GM12878 (cell line): ENCODE measurements around the gene TIPARP. TPM values are rescaled to one million over a fixed set of nuclear protein-coding genes. Genes with fewer than 3 reads are reported as not detected.

Source experiments
- ATAC-seq: fragments of 200-7000 bp; cut with Tn5 transposase; 3 replicates; pipeline ENCODE4 v1.9.1; 2020; ENCODE audit warnings: mild to moderate bottlenecking, moderate library complexity
- BruUV-seq: library from RNA; stranded (reverse); fragments of 400-500 nt; replicated peaks from 2 replicates; lab custom pipeline; 2021; lab: Mats Ljungman, UMichigan
- CTCF ChIA-PET: fragments of 300-600 bp; sonication (Branson Sonifier 250); formaldehyde crosslinking; extraction: SDS; loops from one replicate; lab custom pipeline; 2021; ENCODE audit warnings: inconsistent platforms; lab: Yijun Ruan, JAX
- POLR2A ChIA-PET: fragments of 350-600 bp; formaldehyde crosslinking; extraction: SDS; loops from one replicate; lab custom pipeline; 2021; ENCODE audit warnings: inconsistent platforms; lab: Charles Lee
- RAD21 ChIA-PET: fragments of 300-600 bp; sonication (Branson Sonifier 250); formaldehyde crosslinking; loops from one replicate; lab custom pipeline; 2023; ENCODE audit warnings: antibody characterized with exemption; ENCODE audit not compliant: unreplicated experiment; lab: Charles Lee
- SMC1A ChIA-PET: fragments of 300-600 bp; sonication (Branson Sonifier 250); formaldehyde crosslinking; loops from one replicate; lab custom pipeline; 2023; ENCODE audit not compliant: unreplicated experiment, uncharacterized antibody; lab: Charles Lee
- DNase-seq: peaks from one replicate; pipeline ENCODE4 v3.0.0-alpha.2; 2011; ENCODE audit warnings: low read depth, low spot score
- FAIRE-seq: peaks from 3 replicates; lab custom pipeline; 2011; peaks lifted over from hg19 to GRCh38; lab: Jason Lieb, UNC
- H2AFZ ChIP-seq: 2 replicates; pipeline ENCODE4 v1.6.0; 2011; ENCODE audit warnings: low read depth, low read length, control low read depth; ENCODE audit not compliant: control insufficient read depth
- H3K27ac ChIP-seq: 2 replicates; pipeline ENCODE4 v1.5.1; 2011; ENCODE audit warnings: control low read depth; ENCODE audit not compliant: control insufficient read depth, insufficient read depth
- H3K27me3 ChIP-seq, 2 experiments: replicated peaks in 1 of 2; 2 replicates each; pipeline versions ENCODE4 v1.6.0 to v1.6.1; 2011; ENCODE audit warnings: low read length in 1 of 2; ENCODE audit not compliant: control insufficient read depth in 2 of 2, insufficient read depth in 2 of 2
- H3K36me3 ChIP-seq, 2 experiments: 2 replicates each; pipeline ENCODE4 v1.5.1; 2011; ENCODE audit warnings: low read length in 1 of 2; ENCODE audit not compliant: control insufficient read depth in 2 of 2, insufficient read depth in 2 of 2
- H3K4me1 ChIP-seq: 2 replicates; pipeline ENCODE4 v1.6.1; 2011; ENCODE audit warnings: mild to moderate bottlenecking, low read length, moderate library complexity, mixed read lengths; ENCODE audit not compliant: control insufficient read depth, insufficient read depth
- H3K4me2 ChIP-seq: 2 replicates; pipeline ENCODE4 v1.6.0; 2011; ENCODE audit warnings: control low read depth; ENCODE audit not compliant: control insufficient read depth, insufficient read depth
- H3K4me3 ChIP-seq: fragments of 200-600 bp; sonication (generic); 2 replicates; pipeline ENCODE4 v1.5.1; 2016
- H3K79me2 ChIP-seq: 2 replicates; pipeline ENCODE4 v1.6.0; 2011; ENCODE audit warnings: low read length; ENCODE audit not compliant: control insufficient read depth, insufficient read depth
- H3K9ac ChIP-seq: 2 replicates; pipeline ENCODE4 v1.8.0; 2011; ENCODE audit warnings: low read length, control low read depth, mixed read lengths; ENCODE audit not compliant: control insufficient read depth, insufficient read depth
- H3K9me3 ChIP-seq: replicated peaks from 3 replicates; pipeline ENCODE4 v1.5.1; 2011; ENCODE audit warnings: mild to moderate bottlenecking, low read length; ENCODE audit not compliant: control insufficient read depth, insufficient read depth
- H4K20me1 ChIP-seq: 2 replicates; pipeline ENCODE4 v1.6.0; 2011; ENCODE audit not compliant: control insufficient read depth, insufficient read depth
- ATF7 ChIP-seq: fragments of 450-650 bp; IDR thresholded peaks from 2 replicates; pipeline ENCODE4 v1.6.1; 2016; ENCODE audit warnings: low read depth, mild to moderate bottlenecking
- BCL11A ChIP-seq: IDR thresholded peaks from 2 replicates; pipeline ENCODE4 v1.6.1; 2011; ENCODE audit warnings: low read depth, low read length
- BMI1 ChIP-seq: fragments of 450-650 bp; IDR thresholded peaks from 2 replicates; pipeline ENCODE4 v1.6.1; 2016; ENCODE audit warnings: mild to moderate bottlenecking, moderate library complexity, borderline replicate concordance
- CHD2 ChIP-seq: IDR thresholded peaks from 2 replicates; pipeline ENCODE4 v1.6.1; 2011; ENCODE audit warnings: low read depth, low read length, improper control_type of control experiment, borderline replicate concordance
- DPF2 ChIP-seq: fragments of 450-650 bp; IDR thresholded peaks from 2 replicates; pipeline ENCODE4 v1.6.1; 2017; ENCODE audit warnings: mild to moderate bottlenecking
- EGR1 ChIP-seq, 2 experiments: IDR thresholded peaks; 1 replicate in 1 of 2; 2 replicates in 1 of 2; pipeline ENCODE4 v1.6.1; 2011 to 2012; ENCODE audit warnings: low read depth in 2 of 2, low read length in 2 of 2, borderline replicate concordance in 1 of 2, mild to moderate bottlenecking in 1 of 2, moderate library complexity in 1 of 2
- FOXK2 ChIP-seq: fragments of 450-650 bp; IDR thresholded peaks from 2 replicates; pipeline ENCODE4 v1.6.1; 2017; ENCODE audit warnings: mild to moderate bottlenecking, moderate library complexity
- HCFC1 ChIP-seq: fragments of 150-350 bp; IDR thresholded peaks from 2 replicates; pipeline ENCODE4 v1.6.1; 2014; ENCODE audit warnings: low read length
- IRF5 ChIP-seq: fragments of 450-650 bp; IDR thresholded peaks from 2 replicates; pipeline ENCODE4 v1.6.1; 2017; ENCODE audit warnings: borderline replicate concordance
- NBN ChIP-seq: fragments of 450-650 bp; IDR thresholded peaks from 2 replicates; pipeline ENCODE4 v1.6.1; 2016
- PBX3 ChIP-seq: IDR thresholded peaks from 2 replicates; pipeline ENCODE4 v1.6.1; 2011; ENCODE audit warnings: mild to moderate bottlenecking, low read depth, low read length, moderate library complexity; ENCODE audit not compliant: insufficient replicate concordance
- PRDM15 ChIP-seq: fragments of 450-650 bp; formaldehyde crosslinking; IDR thresholded peaks from 2 replicates; pipeline ENCODE4 v1.4.0; 2020; ENCODE audit warnings: mild to moderate bottlenecking, moderate library complexity
- RFX5 ChIP-seq: IDR thresholded peaks from 2 replicates; pipeline ENCODE4 v1.6.1; 2011; ENCODE audit warnings: low read depth, low read length, improper control_type of control experiment
- SMC3 ChIP-seq: IDR thresholded peaks from 2 replicates; pipeline ENCODE4 v1.6.1; 2011; ENCODE audit warnings: low read length, improper control_type of control experiment, borderline replicate concordance
- TCF12 ChIP-seq: IDR thresholded peaks from 2 replicates; pipeline ENCODE4 v1.6.1; 2011; ENCODE audit warnings: low read depth, mild to moderate bottlenecking, low read length
- ZZZ3 ChIP-seq: IDR thresholded peaks from 2 replicates; pipeline ENCODE4 v1.6.1; 2011; ENCODE audit warnings: low read depth; ENCODE audit not compliant: control insufficient read depth, insufficient read length
- WGBS: methylation state at CpG from one replicate; pipeline ENCODE4 v1.1.6; 2016; ENCODE audit warnings: low lambda C conversion rate; ENCODE audit not compliant: insufficient replicate concordance, insufficient coverage; ENCODE audit errors: missing lambda C conversion rate; 5-methylcytosine and 5-hydroxymethylcytosine counted together
- in situ Hi-C: fragments of 300-500 bp; cut with MboI; formaldehyde crosslinking; loops from 9 replicates; pipeline ENCODE4 v1.14.3; 2018; ENCODE audit warnings: mixed read lengths
- intact Hi-C: fragments of 100-400 bp; cut with micrococcal nuclease; formaldehyde crosslinking; loops from one replicate; pipeline ENCODE4 v1.14.2; 2022; ENCODE audit not compliant: unreplicated experiment
- polyA plus RNA-seq, 11 experiments: library from polyadenylated mRNA; depleted of rRNA in 4 of 11; unstranded in 6 of 11; stranded (reverse) in 5 of 11; fragments of >200 nt; fragmentation: Nextera tagmentation in 4 of 11; fragmentation: Illumina TruSeq in 1 of 11; extraction: Ambion mirVana in 4 of 11; extraction: Trizol in 1 of 11; gene quantifications; 1 replicate in 1 of 11; 2 replicates in 10 of 11; pipeline versions ENCODE4 v1.2.1 to v1.2.3, GENCODE V29; 2011 to 2016; ENCODE audit warnings: inconsistent platforms in 2 of 11, missing spikeins in 2 of 11, low read depth in 1 of 11
- total RNA-seq, 4 experiments: library from RNA; depleted of rRNA in 3 of 4; stranded (reverse); fragments of >200 nt in 3 of 4; fragmentation: Illumina TruSeq in 1 of 4; extraction: Trizol in 1 of 4; gene quantifications; 2 replicates each; pipeline versions ENCODE4 v1.2.1 to v1.2.3, GENCODE V29; 2013 to 2021
- TF ChIP-seq, protein P1 (sequence below): IDR thresholded peaks from 2 replicates; pipeline ENCODE4 v1.6.1; 2012; ENCODE audit warnings: low read depth, low read length, improper control_type of control experiment

The TIPARP gene
- total and polyA plus RNA-seq, 10 of the 15 experiments (the other 5 are each of a cell fraction or from before 2014, with no cell fraction given), result 3.2 to 21.5 (median 12.0) TPM

DNA sequence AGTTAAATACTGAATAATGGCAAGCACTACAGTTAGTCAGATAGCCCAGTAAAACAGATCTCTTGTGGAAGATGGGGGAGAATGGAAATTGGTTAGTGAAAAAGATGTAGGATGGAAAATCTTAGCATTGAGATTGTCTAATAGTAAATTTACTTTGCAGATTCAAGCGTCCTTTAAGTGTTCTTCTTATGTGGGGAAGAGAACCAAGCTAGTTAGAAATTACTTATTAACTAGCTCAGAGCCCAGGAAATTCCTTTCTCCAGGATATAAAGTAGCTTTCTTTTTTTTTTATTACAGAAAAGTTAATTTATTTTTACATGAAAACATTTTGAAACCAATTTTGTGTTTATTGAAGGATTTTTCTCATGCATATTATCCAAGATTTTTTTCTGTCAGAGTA, 36.7 kb downstream of the TIPARP start:
- SMC1A ChIA-PET, result interaction anchor here (0.9 to 2.0 kb wide), 7 partner anchors 12 to 369 kb away, joined by 3 to 7 read pairs (median 3); no protein-coding TSS in a partner anchor
- Histone ChIP-seq H3K27ac (no peak overlapping the region), H3K9ac (no peak overlapping the region), H3K79me2 (no peaks in the 10 kb centered on the region), H3K4me3 (no peak overlapping the region), H4K20me1 (no peaks in the 10 kb centered on the region), H3K9me3 (no peaks in the 10 kb centered on the region), H2AFZ (no peak overlapping the region), H3K27me3 (no peaks in the 10 kb centered on the region), H3K4me1 (0 out of 2 replicates have a peak, but pooled peaks cover 2% of the 10 kb centered on the region), H3K36me3 (peaks cover 0 to 16% of the 10 kb centered on the region in 2 experiments; a peak in 2 of 4 replicates), H3K4me2 (no peak overlapping the region)
- CTCF ChIA-PET, result interaction anchor here (0.6 to 1.5 kb wide), 3 partner anchors 11 to 29 kb away, joined by 3 to 4 read pairs (median 4); no protein-coding TSS in a partner anchor
- FAIRE-seq (no peak), DNase-seq (no peak), ATAC-seq (no peak)
- in situ Hi-C loops, result no loop called here
- intact Hi-C loops, result no loop called here
- no TSS peak for BruUV-seq
- RAD21 ChIA-PET, result no interaction called here
- POLR2A ChIA-PET, result interaction anchor here (1.4 kb wide), 1 partner anchor 37 kb away, joined by 4 read pairs; the partner anchor contains the start of gene TIPARP
- WGBS, result 100% methylated on average over 1 of the region's 1 CpG
- TF ChIP-seq HCFC1 (no peak), DPF2 (no peak), IRF5 (no peak), PBX3 (no peak), PRDM15 (CRISPR knock-in tag) (no peak), RFX5 (no peak), CHD2 (no peak), NBN (no peak), BCL11A (no peak), BMI1 (no peak), ATF7 (no peak), EGR1 (IDR thresholded peaks at IDR 0.05; ENCODE audit: borderline replicate concordance in 1 of 2, low read depth in 2 of 2, low read length in 2 of 2) (no peak), SMC3 (no peak), TCF12 (no peak), FOXK2 (no peak), ZZZ3 (no peak)
- TF ChIP-seq, protein P1, sequence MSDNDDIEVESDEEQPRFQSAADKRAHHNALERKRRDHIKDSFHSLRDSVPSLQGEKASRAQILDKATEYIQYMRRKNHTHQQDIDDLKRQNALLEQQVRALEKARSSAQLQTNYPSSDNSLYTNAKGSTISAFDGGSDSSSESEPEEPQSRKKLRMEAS, result no peak
